SK-N-SH treated with all-trans-retinoic acid at 6 μM for 48 hours (cell line): ENCODE results near the gene SORCS2.

ENCODE experiments used
- ATAC-seq: fragments of 200-7000 bp; cut with Tn5 transposase; 3 replicates; pipeline ENCODE4 v1.9.1; 2020; ENCODE audit warnings: mild to moderate bottlenecking, moderate library complexity
- ARNTL ChIP-seq: fragments of 450-650 bp; formaldehyde crosslinking; IDR thresholded peaks from 2 replicates; pipeline ENCODE4 v1.5.0; 2020; ENCODE audit warnings: low read depth, mild to moderate bottlenecking, moderate library complexity, borderline replicate concordance
- BACH2 ChIP-seq: fragments of 250-450 bp; sonication (Bioruptor Pico); IDR thresholded peaks from 2 replicates; pipeline ENCODE4 v1.9.0; 2021; ENCODE audit warnings: mild to moderate bottlenecking, borderline replicate concordance
- CREB5 ChIP-seq: fragments of 250-450 bp; sonication (Bioruptor Pico); IDR thresholded peaks from 2 replicates; pipeline ENCODE4 v1.5.1; 2020; ENCODE audit warnings: low read depth, mild to moderate bottlenecking, moderate library complexity
- CSDC2 ChIP-seq: fragments of 250-450 bp; sonication (Bioruptor Pico); IDR thresholded peaks from 2 replicates; pipeline ENCODE4 v1.5.0; 2020; ENCODE audit warnings: mild to moderate bottlenecking, moderate library complexity
- CSRNP3 ChIP-seq: fragments of 250-450 bp; sonication (Bioruptor Pico); IDR thresholded peaks from 2 replicates; pipeline ENCODE4 v1.5.1; 2021; ENCODE audit warnings: mild to moderate bottlenecking, moderate library complexity
- ESRRG ChIP-seq: fragments of 250-450 bp; sonication (Bioruptor Pico); IDR thresholded peaks from 2 replicates; pipeline ENCODE4 v1.6.1; 2021; ENCODE audit warnings: mild to moderate bottlenecking
- ISL1 ChIP-seq: fragments of 250-450 bp; sonication (Bioruptor Pico); IDR thresholded peaks from 2 replicates; pipeline ENCODE4 v2.1.2; 2022; ENCODE audit warnings: mild to moderate bottlenecking, moderate library complexity
- OSR1 ChIP-seq: fragments of 250-450 bp; sonication (Bioruptor Pico); IDR thresholded peaks from 2 replicates; pipeline ENCODE4 v1.8.0; 2022; ENCODE audit warnings: moderate library complexity, mild to moderate bottlenecking, inconsistent platforms
- PATZ1 ChIP-seq: fragments of 250-450 bp; sonication (Bioruptor Pico); IDR thresholded peaks from 2 replicates; pipeline ENCODE4 v1.8.0; 2020; ENCODE audit warnings: mild to moderate bottlenecking, moderate library complexity, borderline replicate concordance
- POU6F1 ChIP-seq: fragments of 250-450 bp; sonication (Bioruptor Pico); IDR thresholded peaks from 2 replicates; pipeline ENCODE4 v1.8.0; 2021; ENCODE audit warnings: low read depth, mild to moderate bottlenecking, moderate library complexity, borderline replicate concordance
- PPARA ChIP-seq: fragments of 250-450 bp; sonication (Bioruptor Pico); IDR thresholded peaks from 2 replicates; pipeline ENCODE4 v1.5.0; 2020; ENCODE audit warnings: mild to moderate bottlenecking, borderline replicate concordance
- RARB ChIP-seq: fragments of 250-450 bp; sonication (Bioruptor Pico); IDR thresholded peaks from 2 replicates; pipeline ENCODE4 v1.8.0; 2021; ENCODE audit warnings: mild to moderate bottlenecking, moderate library complexity
- SNAI2 ChIP-seq: fragments of 250-450 bp; sonication (Bioruptor Pico); IDR thresholded peaks from 2 replicates; pipeline ENCODE4 v1.5.0; 2020; ENCODE audit warnings: mild to moderate bottlenecking, moderate library complexity
- TCF4 ChIP-seq: fragments of 250-450 bp; sonication (Bioruptor Pico); IDR thresholded peaks from 2 replicates; pipeline ENCODE4 v1.8.0; 2021; ENCODE audit warnings: mild to moderate bottlenecking, moderate library complexity, borderline replicate concordance
- TOX ChIP-seq: fragments of 250-450 bp; sonication (Bioruptor Pico); IDR thresholded peaks from 2 replicates; pipeline ENCODE4 v1.8.0; 2021; ENCODE audit warnings: mild to moderate bottlenecking, moderate library complexity, borderline replicate concordance
- TSHZ2 ChIP-seq: fragments of 250-450 bp; sonication (Bioruptor Pico); IDR thresholded peaks from 2 replicates; pipeline ENCODE4 v1.5.0; 2020; ENCODE audit warnings: mild to moderate bottlenecking, moderate library complexity
- ZC3H10 ChIP-seq: fragments of 250-450 bp; sonication (Bioruptor Pico); IDR thresholded peaks from 2 replicates; pipeline ENCODE4 v1.5.1; 2021; ENCODE audit warnings: mild to moderate bottlenecking, moderate library complexity
- ZFP3 ChIP-seq: fragments of 250-450 bp; sonication (Bioruptor Pico); IDR thresholded peaks from 2 replicates; pipeline ENCODE4 v1.5.0; 2020; ENCODE audit warnings: mild to moderate bottlenecking, moderate library complexity
- ZNF565 ChIP-seq: fragments of 450-650 bp; formaldehyde crosslinking; conservative IDR thresholded peaks from 2 replicates; pipeline ENCODE4 v1.5.0; 2020; ENCODE audit warnings: low read depth, mild to moderate bottlenecking, moderate library complexity
- ZNF70 ChIP-seq: fragments of 450-650 bp; formaldehyde crosslinking; IDR thresholded peaks from 2 replicates; pipeline ENCODE4 v1.5.0; 2020; ENCODE audit warnings: mild to moderate bottlenecking, moderate library complexity
- ZNF8 ChIP-seq: fragments of 450-650 bp; formaldehyde crosslinking; IDR thresholded peaks from 2 replicates; pipeline ENCODE4 v1.5.0; 2020; ENCODE audit warnings: mild to moderate bottlenecking, moderate library complexity

Gene SORCS2

GRCh38 chr4:7240306-7240705, 48.0 kb downstream of the SORCS2 start:
- TF ChIP-seq RARB (no peak), BACH2 (CRISPR knock-in tag) (no peak), ZC3H10 (CRISPR knock-in tag) (no peak), PPARA (no peak), ESRRG (CRISPR knock-in tag) (no peak), PATZ1 (no peak), OSR1 (CRISPR knock-in tag) (no peak), CREB5 (CRISPR knock-in tag) (no peak), ARNTL (CRISPR knock-in tag) (no peak), TOX (CRISPR knock-in tag) (no peak), TCF4 (CRISPR knock-in tag) (no peak), POU6F1 (CRISPR knock-in tag) (no peak), CSRNP3 (CRISPR knock-in tag) (no peak), ZNF565 (CRISPR knock-in tag) (no peak), CSDC2 (CRISPR knock-in tag) (no peak), SNAI2 (no peak), ZNF8 (no peak), ZNF70 (CRISPR knock-in tag) (no peak), ZFP3 (no peak)
- no peak for ATAC-seq

- no peak for ATAC-seq
- TF ChIP-seq ISL1 = no peak
- TF ChIP-seq POU6F1 (CRISPR knock-in tag) = no peak
- TF ChIP-seq PPARA = no peak
- TF ChIP-seq TCF4 (CRISPR knock-in tag) = no peak
- no peak for TF ChIP-seq TSHZ2
- TF ChIP-seq ZNF565 (CRISPR knock-in tag) = no peak
- no peak for TF ChIP-seq TOX (CRISPR knock-in tag)
- TF ChIP-seq RARB = no peak
These were observed 49.3 kb downstream of the SORCS2 start for GRCh38 chr4:7241597-7242125.
